ENCODE data around the gene APBB2.
A peak's percentile ranks its signal among the peaks of the same experiment; 100 is the strongest.

APBB2 gene

GRCh38 chr4:41185614-41186592 lies 28.4 kb downstream of the APBB2 start:
- no peak for DNase-seq

- no peak for DNase-seq
Observed at GRCh38 chr4:41184009-41184408, 30.3 kb downstream of the APBB2 start.

- no peak for DNase-seq
Observed at GRCh38 chr4:41183021-41183553, 31.3 kb downstream of the APBB2 start.

GRCh38 chr4:41181037-41181436 lies 33.3 kb downstream of the APBB2 start:
- no peak for DNase-seq

- DNase-seq, result no peak
Observed at GRCh38 chr4:41179498-41180195, 34.7 kb downstream of the APBB2 start.

GRCh38 chr4:41178372-41179370 lies 35.7 kb downstream of the APBB2 start:
- no peak for DNase-seq

DNA sequence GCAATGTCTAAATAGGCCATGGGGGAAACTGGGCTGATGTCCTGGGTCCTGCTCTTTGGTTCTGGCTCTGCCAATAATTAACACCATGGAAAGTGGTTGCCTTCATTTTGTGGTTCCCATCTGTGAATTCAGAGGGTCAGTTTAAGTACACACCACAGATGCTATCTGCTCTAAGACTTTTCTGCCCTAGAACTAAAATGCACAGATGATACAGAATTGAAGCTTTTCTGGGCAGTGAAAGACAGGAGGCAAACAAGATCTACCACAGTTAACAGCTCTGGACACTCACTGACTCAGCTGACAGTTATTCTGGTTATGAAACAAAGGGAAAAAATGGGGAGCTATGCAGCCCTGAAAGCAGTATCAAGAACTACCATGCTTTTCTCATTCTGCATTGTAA lies 37.3 kb downstream of the APBB2 start:
- no peak for DNase-seq

- DNase-seq, result no peak
Observed at GRCh38 chr4:41176340-41176739, 38.0 kb downstream of the APBB2 start.

DNA sequence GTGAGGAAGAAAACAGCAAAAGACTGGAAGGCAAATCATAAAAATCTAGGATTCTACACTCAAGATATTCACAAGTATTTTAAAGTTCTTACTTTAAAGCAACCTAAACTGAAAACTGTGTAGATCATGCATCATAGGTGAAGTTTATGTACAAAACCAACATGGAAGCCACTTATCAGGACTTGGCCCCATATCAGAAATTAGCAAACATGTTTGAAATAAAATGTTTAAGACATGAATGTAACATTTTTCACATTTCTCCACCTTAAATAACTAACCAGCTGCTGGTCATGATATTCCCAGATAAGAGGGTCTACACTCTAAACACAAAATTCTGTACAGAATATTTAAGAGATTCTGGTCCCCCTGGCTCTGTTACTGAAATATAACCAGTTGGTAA lies 38.5 kb downstream of the APBB2 start:
- DNase-seq, result no peak

DNA sequence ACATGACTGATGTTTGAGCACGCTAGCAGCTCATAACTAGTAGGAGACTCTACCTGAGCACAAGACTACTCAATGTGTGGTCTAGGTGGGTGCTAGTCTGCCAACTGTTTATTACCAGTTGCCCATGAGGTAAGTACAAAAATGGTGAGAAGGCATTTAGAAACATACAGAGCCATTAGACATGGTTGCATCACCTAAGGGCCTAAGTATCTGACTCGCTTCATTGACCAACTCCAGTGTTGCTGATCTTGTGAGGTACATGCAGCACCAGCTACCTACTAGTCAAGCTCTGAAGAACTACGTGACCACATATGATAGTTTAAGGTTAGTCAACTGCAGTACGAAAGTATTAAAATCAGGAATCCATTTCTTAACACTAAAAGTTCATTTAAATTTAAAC lies 39.9 kb downstream of the APBB2 start:
- no peak for DNase-seq

DNA sequence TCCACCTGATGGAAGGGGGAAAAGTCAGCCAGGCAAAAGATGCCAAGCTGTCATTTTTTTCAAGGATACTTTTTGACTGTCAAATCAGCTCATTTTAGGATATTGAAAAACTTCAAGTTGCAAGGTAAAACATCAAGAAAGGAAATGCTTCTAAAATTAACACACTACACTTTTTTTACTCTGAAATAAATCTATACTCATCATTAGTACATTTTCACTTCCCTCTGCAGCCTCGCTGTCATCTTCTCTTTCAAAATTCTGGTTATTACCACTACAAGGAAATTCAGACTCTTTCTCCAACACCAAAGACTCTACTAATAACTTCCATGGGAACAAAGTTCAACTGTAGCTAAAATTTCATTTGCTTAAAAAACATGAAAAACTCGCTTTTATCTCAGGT lies 41.6 kb downstream of the APBB2 start:
- no peak for DNase-seq

- peak; percentile 73 for DNase-seq
Observed at GRCh38 chr4:41169256-41169800, 45.0 kb downstream of the APBB2 start.

DNA sequence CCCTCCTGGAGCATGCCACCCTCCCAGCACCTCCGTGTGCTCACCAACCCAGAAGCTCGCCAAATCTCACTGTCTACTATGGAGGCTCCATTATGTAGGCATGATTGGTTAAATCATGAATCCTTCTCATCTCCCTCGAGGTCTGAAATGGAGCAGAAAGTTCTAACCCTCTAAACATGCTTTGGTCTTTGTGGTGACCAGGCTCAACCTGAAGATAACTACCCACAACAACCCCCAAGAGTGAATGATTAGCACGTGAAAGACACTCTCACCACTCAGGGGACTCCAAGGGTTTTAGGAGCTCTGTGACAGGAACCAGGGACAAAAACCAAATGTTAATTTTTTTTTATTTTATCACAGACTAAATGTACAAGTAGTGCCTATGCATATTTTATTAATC lies 47.2 kb downstream of the APBB2 start:
- no peak for DNase-seq

DNA sequence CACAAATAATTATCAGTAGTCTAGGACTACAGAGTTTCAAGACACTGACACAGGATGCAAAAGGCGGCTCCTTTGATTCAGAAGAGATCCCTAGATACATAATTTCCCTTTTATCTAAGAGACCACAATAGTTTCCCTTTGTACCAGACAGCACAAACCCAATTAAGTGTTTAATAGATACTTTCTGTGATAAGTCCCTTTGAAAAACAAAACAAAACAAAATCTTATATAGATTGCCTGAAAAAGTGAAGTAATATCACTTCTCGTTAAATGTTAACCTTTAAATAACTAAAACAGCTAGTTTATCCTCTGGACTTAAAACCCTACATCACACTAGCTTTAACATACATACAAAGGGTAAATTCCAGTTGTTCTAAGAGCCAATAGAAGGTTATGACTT lies 49.9 kb downstream of the APBB2 start:
- no peak for DNase-seq

DNA sequence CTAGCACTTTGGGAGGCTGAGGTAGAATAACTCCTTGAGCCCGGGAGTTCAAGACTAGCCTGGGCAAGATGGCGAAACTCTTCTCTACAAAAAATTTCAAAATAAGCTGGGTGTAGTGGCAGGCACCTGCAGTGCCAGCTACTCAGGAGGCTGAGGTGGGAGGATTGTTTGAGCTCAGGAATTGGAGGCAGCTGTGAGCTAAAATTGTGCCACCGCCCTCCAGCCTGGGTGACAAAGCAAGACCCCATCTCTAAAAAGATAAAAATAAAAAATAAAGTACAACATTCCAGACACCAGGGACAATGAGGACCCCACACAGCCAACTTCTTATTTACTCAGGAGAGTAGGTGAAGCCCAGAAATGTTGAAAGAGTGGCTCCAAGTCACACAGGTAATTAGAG lies 53.0 kb downstream of the APBB2 start:
- no peak for DNase-seq

DNA sequence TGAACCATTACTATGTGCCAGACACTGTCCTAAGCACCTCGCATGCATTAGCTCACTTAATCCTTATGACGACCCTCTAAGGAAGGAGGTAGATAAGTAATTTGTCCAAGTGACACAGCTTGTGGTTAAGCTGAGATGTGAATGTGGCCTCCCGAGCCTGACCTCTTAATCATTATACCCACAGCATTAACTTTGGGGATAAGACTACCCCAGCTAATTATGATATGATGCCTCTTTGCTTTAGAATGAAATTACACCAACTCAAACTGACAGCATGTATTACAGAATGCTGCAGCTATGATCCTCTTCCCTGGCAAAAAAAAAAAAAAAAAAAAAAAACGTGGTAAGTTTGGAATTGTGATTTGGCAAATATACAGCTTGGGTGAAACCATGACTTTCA lies 53.5 kb downstream of the APBB2 start:
- no peak for DNase-seq

DNA sequence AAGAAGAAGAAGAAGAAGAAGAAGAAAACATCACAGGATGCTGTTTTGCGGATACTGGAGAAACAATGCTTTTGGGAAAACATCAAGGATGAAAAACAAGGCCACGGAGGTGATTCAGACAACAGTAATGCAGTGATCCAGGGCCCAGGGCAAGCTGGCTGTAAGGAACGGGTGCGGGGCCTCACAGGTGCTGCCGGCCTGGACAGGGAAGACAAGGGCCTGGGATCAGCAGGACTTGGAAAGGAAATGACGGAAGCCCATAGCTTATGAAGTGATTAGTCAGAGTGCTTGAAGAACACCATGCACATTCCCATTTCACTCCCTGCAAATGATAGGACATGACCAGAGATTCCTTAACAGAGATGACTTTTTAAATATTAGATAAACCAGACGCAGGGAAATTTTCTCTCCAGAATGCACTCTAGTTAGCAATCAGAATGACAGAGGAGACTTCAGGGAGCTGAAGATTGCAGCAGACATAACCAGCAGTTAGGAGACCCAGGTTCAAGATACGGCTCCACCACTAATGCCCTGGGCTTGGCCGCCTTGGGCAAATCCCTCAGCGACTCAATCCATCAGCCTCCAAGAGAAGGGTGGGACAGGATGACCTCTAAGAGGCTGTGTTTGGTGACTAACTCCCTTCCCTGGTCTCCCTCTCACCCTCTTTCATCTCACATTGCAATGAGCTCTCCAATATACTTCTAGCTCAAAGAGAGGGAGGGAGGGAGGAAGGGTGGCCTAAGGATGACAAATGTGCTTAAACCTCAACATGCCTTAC lies 54.1 kb downstream of the APBB2 start:
- DNase-seq, result no peak

- no peak for DNase-seq
Observed at GRCh38 chr4:41158756-41159155, 55.6 kb downstream of the APBB2 start.

GRCh38 chr4:41158274-41158673 lies 56.1 kb downstream of the APBB2 start:
- DNase-seq, result no peak

DNA sequence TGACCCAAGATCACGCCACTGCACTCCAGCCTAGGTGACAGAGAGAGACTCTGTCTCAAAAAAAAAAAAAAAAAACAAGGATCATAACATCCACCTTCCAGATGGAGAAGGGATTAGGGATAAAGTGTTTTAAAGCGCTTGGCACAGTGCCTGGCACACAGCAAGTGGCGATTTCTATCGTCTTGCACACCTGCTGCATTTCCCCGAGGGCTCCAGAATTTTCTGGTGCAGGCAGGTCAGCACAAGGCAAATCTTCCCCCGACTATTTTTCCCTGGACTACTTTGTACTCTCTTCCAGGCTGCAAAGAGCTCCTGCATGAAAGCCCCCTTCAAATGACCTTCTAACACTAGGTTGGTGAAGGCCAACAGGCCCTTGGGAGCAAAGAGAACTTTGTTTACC lies 57.3 kb downstream of the APBB2 start:
- DNase-seq, result no peak

DNA sequence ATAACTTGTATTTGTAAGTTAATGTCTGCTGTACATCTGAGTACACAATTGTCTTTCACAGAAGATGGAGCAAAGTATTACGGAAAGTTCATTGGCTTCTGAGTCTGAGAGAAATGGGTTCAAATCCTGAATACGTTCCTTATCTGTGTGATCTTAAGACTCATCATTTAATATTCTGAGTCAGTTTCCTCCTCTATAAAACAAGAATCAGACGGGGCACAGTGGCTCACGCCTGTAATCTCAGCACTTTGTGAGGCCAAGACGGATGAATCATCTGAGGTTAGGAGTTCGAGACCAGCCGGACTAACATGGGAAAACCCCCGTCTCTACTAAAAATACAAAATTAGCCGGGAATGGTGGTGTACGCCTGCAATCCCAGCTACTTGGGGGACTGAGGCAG lies 57.8 kb downstream of the APBB2 start:
- no peak for DNase-seq
